GM23338 (cell line): ENCODE data around the gene LRIG3.
"Not testable (repeated sequence)": the region's sequence is repeated elsewhere in the genome, so short reads cannot be mapped to it uniquely, and the experiment has no call there.

Experiments used
- CREB1 ChIP-seq: fragments of 250-450 bp; sonication (Bioruptor Pico); IDR thresholded peaks from 2 replicates; pipeline ENCODE4 v1.5.0; 2020; ENCODE audit warnings: low read depth, mild to moderate bottlenecking, moderate library complexity
- CTCF ChIP-seq, 2 experiments: fragments of 200-600 bp in 1 of 2; sonication (generic) in 1 of 2; conservative IDR thresholded peaks; 2 replicates each; pipeline versions ENCODE4 v1.5.1 to v1.6.1; 2016 to 2017; ENCODE audit warnings: antibody characterized with exemption in 2 of 2, low read depth in 2 of 2, mild to moderate bottlenecking in 2 of 2, moderate library complexity in 1 of 2
- ETS1 ChIP-seq: IDR thresholded peaks from 2 replicates; pipeline ENCODE4 v1.6.1; 2016; ENCODE audit warnings: antibody characterized with exemption
- EZH2 ChIP-seq: fragments of 200-600 bp; sonication (generic); IDR thresholded peaks from one replicate; pipeline ENCODE4 v1.8.0; 2017; ENCODE audit warnings: antibody characterized with exemption, mild to moderate bottlenecking, low read depth; ENCODE audit not compliant: unreplicated experiment
- POLR2AphosphoS5 ChIP-seq: IDR thresholded peaks from 2 replicates; pipeline ENCODE4 v1.6.1; 2016; ENCODE audit warnings: antibody characterized with exemption, low read depth
- STAT1 ChIP-seq: IDR thresholded peaks from one replicate; pipeline ENCODE4 v1.6.1; 2016; ENCODE audit warnings: antibody characterized with exemption; ENCODE audit not compliant: unreplicated experiment
- ZNF114 ChIP-seq: fragments of 250-450 bp; sonication (Bioruptor Pico); IDR thresholded peaks from 2 replicates; pipeline ENCODE4 v1.5.0; 2020; ENCODE audit warnings: mild to moderate bottlenecking, moderate library complexity
- ZNF331 ChIP-seq: fragments of 250-450 bp; sonication (Bioruptor Pico); IDR thresholded peaks from 2 replicates; pipeline ENCODE4 v1.5.0; 2020; ENCODE audit warnings: low read depth, mild to moderate bottlenecking, moderate library complexity
- ZNF462 ChIP-seq: fragments of 250-450 bp; sonication (Bioruptor Pico); IDR thresholded peaks from 2 replicates; pipeline ENCODE4 v1.5.0; 2020; ENCODE audit warnings: mild to moderate bottlenecking, moderate library complexity

GRCh38 chr12:58857206-58857605 is 63.1 kb downstream of the LRIG3 start:
- not testable (repeated sequence) for TF ChIP-seq EZH2; POLR2AphosphoS5; CREB1 (CRISPR knock-in tag); CTCF (conservative IDR thresholded peaks at IDR 0.05; ENCODE audit: low read depth in 2 of 2); ZNF462 (CRISPR knock-in tag); ETS1; ZNF114 (CRISPR knock-in tag); STAT1; ZNF331 (CRISPR knock-in tag)
